ENCODE results near the gene EVPL.
"Not testable (repeated sequence)": the region's sequence is repeated elsewhere in the genome, so short reads cannot be mapped to it uniquely, and the experiment has no call there.

EVPL gene

GRCh38 chr17:76027159-76027839 is at the start of gene EVPL:
EVPL (minus strand) TSS chr17:76027306; CDS start chr17:76027198, 108 bp downstream.
- DNase-seq = no peak

- no peak for DNase-seq
Measured at GRCh38 chr17:76076146-76076764, 49.1 kb upstream of the EVPL start.

- DNase-seq = no peak
Measured at GRCh38 chr17:76075364-76076145, 48.4 kb upstream of the EVPL start.

- no peak for DNase-seq
Measured at GRCh38 chr17:76074390-76075363, 47.6 kb upstream of the EVPL start, which contains the start of gene GALR2. GALR2 (plus strand) TSS chr17:76074781; CDS start chr17:76074884, 103 bp downstream.

GRCh38 chr17:76072148-76072858 is 45.2 kb upstream of the EVPL start, which contains the start of gene SRP68:
SRP68 (minus strand) TSS chr17:76072517; CDS start chr17:76072491, 26 bp downstream.
- peak; percentile 23 for DNase-seq

DNA sequence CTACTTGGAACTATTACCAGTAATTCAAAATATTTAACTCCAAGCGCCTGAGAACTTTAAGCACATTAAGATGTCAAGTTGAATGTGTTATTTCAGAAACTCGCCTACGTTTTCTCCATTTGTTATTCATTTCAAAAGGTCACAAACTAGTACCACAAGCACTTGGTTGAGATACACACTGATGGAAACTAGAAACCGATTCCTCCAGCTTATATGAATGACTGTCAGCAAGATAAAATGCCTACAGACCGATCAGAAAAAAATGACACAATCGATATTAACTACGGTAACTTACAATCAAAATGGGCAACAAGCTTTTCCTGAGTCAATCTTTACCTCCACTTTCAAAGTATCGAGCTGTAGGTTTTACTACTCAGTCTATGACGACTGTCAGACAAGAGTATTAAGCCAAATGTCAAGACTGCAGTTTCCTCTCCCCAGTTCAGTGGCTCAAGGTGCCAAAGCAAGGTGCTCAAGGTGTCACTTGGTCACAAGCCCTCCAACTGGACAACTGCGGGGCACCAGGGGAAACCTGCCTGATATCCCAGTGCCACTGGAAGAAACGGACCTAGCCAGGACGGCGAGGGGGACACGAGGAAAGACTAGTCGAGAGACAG is 44.5 kb upstream of the EVPL start:
- DNase-seq = no peak

DNA sequence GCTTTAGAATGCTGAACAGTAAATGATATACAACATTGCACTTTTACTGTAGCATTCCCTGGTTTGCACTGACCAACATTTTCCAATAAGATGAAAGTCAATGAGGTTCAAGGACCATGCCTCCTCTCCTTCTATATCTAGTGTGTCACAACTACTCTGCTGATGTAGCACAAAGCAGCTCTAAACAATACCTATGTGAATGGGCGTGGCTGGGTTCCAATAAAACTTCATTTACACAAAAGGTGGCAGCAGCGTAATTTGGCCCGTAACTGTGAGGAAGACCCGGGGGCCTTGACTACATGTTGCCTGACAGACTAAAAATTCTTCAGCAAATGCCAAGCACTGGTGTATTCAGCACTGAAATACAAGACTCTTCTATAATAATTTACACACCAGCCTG is 38.7 kb upstream of the EVPL start:
- DNase-seq = no peak

- DNase-seq = no peak
Measured at GRCh38 chr17:76063875-76064546, 36.9 kb upstream of the EVPL start.

DNA sequence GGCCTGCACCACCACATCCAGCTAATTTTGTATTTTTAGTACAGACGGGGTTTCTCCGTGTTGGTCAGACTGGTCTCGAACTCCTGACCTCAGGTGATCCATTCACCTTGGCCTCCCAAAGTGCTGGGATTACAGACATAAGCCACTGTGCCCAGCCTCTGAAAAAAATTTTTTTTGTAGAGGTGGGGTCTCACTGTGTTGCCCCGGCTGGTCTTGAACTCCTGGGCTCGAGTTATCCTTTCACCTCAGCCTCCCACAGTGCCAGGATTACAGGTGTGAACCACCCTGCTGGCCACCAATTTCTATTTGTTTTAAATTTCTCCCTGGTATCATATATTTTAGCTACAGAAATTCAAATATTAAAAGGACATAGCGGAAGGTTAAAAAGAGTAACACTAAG is 31.2 kb upstream of the EVPL start:
- not testable (repeated sequence) for DNase-seq

DNA sequence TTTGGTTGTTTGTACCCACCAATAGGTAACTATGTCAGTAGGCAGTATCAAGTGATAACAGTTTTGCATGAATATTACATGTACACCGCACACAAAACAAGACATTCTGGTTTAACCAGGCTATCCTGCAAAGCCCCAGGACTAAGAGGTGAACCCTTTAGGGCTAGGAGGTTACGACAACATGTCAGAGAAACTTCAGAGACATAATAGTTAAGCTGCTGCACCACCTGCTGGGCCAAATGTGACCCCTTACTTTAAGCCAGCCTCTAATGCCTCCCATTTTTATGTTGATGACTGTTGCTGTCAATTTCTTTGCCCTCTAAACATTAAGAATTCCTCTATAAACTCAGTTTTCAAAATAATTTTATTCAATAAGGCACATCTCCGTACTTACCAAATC is 29.8 kb upstream of the EVPL start:
- no peak for DNase-seq

DNA sequence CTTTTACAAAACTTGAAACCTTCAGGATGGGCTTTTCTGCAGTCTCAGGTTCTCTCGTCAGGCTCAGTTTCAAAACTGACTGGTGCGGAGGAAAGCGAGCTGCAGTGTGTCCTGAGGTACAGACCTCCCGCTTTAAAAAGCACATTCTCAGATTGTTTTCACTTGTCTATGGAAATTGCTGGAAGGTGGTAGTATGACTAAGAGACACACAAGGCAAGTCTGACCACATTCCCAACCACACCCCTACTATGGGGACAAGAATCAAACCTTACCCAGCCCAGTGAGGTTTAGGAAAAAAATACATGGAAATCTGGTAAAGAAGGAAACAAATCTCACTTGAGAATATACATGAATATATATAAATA is 27.0 kb upstream of the EVPL start:
- no peak for DNase-seq

DNA sequence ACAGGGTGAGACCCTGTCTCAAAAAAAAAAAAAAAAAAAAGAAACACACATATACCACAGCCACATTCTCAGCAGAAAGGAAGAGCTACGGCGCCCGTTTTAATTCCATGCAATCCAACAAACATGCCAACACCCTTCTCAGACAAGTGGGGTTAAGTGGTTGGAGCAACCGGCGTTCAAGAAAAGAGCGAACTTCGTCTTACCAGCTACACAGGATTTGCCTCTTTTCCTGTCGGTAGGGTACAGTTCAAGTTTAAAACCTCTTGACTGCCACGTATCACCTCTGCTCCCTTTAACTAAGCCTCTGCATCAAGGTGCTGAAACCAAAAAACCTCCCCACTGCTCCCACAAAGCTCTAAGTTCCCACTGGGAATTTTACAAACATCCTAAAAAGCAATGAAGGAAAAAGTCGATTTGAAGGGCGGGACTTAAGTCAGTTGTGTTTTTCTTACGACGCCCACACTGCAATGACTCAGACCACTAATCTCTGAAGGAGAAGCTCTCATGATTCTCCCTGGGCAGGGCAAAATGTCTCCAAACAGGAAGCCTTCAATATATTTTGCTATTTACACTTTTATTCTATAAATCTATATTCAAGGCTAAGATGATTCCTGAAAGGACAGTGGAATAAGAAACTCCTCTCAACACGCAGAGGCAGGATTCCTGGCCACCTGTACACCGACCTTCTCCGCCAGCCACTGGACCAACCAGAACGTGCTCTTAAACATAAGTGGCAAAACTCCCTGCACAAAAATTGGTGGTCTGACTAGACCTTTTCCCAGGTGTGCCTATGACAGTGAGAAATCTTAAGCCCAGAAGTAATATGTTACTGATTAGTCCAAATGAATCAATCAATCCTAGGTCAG is 26.4 kb upstream of the EVPL start:
- DNase-seq = no peak

DNA sequence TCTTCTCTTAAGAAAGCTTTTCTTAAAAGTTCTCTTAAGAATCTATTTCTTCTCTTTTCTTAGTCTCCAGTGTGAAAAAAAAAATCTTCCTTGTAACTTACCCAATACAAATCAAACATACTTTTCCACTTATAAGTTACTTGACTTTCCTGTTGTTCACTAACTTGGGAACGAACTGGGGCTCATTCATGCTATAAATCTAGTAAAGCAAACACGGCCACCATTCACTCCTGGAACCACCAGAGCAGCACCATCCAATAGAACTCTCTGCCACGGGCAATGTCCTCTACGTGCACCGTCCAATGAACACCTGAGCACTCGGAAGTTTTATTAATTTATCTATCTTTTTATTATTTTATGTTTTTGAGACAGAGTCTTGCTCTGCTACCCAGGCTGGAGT is 24.5 kb upstream of the EVPL start:
- DNase-seq = no peak

- no peak for DNase-seq
Measured at GRCh38 chr17:76050538-76051467, 23.7 kb upstream of the EVPL start.

- DNase-seq = no peak
Measured at GRCh38 chr17:76049836-76050537, 22.9 kb upstream of the EVPL start.

- no peak for DNase-seq
Measured at GRCh38 chr17:76049239-76049638, 22.1 kb upstream of the EVPL start.

DNA sequence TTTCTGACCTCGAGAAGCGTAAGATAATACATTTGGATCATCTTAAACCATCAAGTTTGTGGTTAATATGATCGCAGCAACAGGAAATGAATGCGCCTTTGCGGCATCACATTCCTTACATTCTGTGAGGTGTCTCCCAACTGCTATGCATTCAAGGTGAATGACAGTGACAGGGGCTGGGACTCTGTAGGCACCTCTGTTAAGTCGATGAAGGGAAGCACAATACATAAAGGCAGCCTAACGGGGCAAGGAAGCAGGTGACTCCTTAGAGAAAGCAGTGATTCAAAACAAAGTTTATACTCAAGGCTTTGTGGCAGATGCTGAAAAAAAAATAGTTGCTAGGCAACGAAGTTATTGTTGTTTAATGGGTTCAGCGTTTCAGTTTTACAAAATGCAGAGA is 21.6 kb upstream of the EVPL start:
- no peak for DNase-seq

DNA sequence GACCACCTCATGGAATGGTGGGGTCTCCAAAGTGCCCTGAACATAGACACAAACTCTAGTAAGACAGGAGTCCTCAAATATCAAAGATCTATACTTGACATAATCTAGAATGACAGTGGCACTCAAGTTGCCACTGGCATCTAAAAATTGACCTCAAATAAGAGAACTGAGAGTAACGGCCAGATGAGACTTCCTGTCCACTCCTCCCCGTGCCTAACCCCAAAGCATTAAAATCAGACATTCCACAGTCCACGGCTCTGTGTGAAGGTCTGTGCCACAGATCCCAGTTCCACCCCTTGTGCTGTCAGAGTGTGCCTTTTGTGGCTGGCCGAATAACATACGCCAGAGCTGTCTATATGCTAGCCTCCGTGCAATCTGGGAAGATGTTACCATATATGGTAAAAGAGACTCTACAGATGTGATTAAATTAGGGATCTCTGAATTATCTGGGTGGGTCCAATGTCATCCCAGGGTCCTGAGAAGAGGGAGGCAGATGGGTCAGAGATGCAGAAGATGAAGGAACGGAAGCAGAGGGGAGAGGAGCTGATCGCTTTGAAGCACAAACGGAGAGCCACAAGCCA is 21.0 kb upstream of the EVPL start:
- no peak for DNase-seq

Data from SIG-M5 (cell line).